GM21528 (cell line): ENCODE measurements around the gene ELFN2.

ENCODE experiments used
- ATAC-seq: cut with Tn5 transposase; IDR thresholded peaks from one replicate; pipeline ENCODE4 v1.9.1; 2021; ENCODE audit warnings: mild to moderate bottlenecking, moderate library complexity; ENCODE audit not compliant: unreplicated experiment, low FRiP score

Gene ELFN2

GRCh38 chr22:37324340-37325038 lies 102.8 kb downstream of the ELFN2 start:
- ATAC-seq = no peak

- no peak for ATAC-seq
Measured at GRCh38 chr22:37320726-37321677, 106.3 kb downstream of the ELFN2 start.

GRCh38 chr22:37319469-37319868 lies 107.8 kb downstream of the ELFN2 start:
- ATAC-seq = no peak

GRCh38 chr22:37318364-37319109 lies 108.7 kb downstream of the ELFN2 start:
- no peak for ATAC-seq
